Lower leg skin (tissue), 4 donors: Measurements from ENCODE around the gene PPP1R13B. TPM values are rescaled to one million over a fixed set of nuclear protein-coding genes. Genes with fewer than 3 reads are reported as not detected.
A peak's percentile ranks its signal among the peaks of the same experiment; 100 is the strongest.

Source experiments
- DNase-seq, 2 donors: peaks; one replicate each; pipeline ENCODE4 v3.0.0-alpha.2; 2019; ENCODE audit warnings: low spot score in 2 of 2
- H3K4me3 ChIP-seq: fragments of 200-600 bp; sonication (generic); 2 replicates; pipeline ENCODE4 v1.5.1; 2017; ENCODE audit warnings: mild to moderate bottlenecking, low read depth; ENCODE audit not compliant: poor library complexity, severe bottlenecking
- POLR2A ChIP-seq, 2 donors: fragments of 450-650 bp; IDR thresholded peaks; one replicate each; pipeline ENCODE4 v1.6.1; 2016 to 2017; ENCODE audit warnings: antibody characterized with exemption in 2 of 2, mild to moderate bottlenecking in 1 of 2, moderate library complexity in 1 of 2
- WGBS, 2 donors: methylation state at CpG; one replicate each; pipeline ENCODE4 v1.1.5; 2018; 5-methylcytosine and 5-hydroxymethylcytosine counted together
- intact Hi-C: fragments of 100-400 bp; cut with DNase I; formaldehyde crosslinking; loops from one replicate; pipeline ENCODE4 v1.15.0; 2023; ENCODE audit warnings: low total_unique reads
- total RNA-seq, 4 donors: library from RNA; depleted of rRNA; stranded (reverse); fragments of >200 nt; gene quantifications; one replicate each; pipeline ENCODE4 v1.1.0, GENCODE V29; 2016
- TF ChIP-seq, protein P1 (sequence below), 3 donors: fragments of 450-650 bp; IDR thresholded peaks; one replicate each; pipeline ENCODE4 v1.5.1; 2016; ENCODE audit warnings: antibody characterized with exemption in 3 of 3, mild to moderate bottlenecking in 3 of 3, moderate library complexity in 2 of 3

Gene PPP1R13B
- total RNA-seq, 4 donors from 2014 or later = 28.9 to 55.8 (median 41.5) TPM

DNA sequence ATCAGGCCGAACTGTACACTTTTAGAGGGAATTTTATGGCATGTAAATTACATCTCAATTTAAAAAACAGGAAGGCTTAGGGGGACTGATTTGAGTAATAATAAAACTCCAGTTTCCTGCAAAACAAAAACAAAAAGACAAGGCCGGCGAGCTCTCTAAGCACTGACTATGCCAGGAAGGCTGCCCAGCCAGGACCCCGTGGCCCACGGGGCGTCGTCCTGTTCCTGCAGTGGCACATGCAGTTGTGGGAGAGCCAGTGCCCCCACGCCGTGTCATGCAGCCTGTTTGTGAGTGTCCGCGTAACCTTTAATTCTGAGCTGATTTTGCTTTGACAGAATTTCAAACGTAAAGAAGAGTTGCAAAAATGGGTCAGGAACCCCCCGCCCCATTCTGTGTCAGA lies 142.7 kb downstream of the PPP1R13B start:
- intact Hi-C loops = loop anchor here (10.0 kb wide), 1 partner anchor 130 kb away; no protein-coding TSS in a partner anchor
- peak in 1 of 2 donors; percentile 88 for DNase-seq

DNA sequence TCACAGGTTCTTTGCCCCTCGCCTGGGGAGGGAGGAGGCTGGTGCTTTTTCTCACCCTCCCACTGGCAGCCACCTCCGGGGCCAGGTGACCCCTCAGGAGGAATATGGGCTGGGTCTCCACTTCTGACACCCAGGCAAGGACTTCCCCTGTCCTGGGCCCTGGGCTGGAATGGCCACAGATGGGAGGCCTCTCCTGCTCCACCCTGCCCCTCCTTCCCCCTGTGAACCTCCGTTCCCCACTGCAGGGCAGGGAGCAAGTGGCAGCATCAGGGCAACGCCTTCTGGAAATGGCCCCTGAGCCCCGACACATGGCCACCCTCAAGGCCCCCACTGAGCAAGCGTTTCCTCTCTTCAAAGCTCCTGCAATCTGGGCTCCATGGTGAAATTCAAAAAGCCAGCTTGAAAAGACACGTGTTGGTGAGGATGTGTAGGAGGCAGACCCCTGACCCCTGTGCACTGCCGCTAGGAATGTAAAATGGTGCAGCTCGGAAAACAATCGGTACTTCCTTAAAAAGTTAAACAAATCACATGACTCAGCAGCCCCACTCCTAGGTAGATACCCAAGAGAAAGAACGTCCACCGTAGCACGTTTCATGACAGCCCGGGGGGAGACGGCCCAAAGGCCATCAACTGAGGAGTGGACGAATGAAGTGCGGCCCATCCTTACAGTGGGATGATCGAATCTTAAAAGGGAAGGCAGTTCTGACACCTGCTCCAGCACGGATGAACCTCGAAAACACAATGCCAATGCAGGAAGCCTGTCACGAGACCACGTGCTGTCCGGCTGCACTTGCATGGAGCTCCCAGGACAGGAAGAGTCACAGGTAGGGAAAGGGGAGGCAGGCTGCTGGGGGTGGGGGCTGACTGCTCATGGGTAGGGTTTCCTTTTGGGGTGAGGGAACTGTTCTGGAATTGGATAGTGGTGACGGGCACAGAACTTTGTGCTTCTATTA lies 143.7 kb downstream of the PPP1R13B start:
- intact Hi-C loops = loop anchor here (10.0 kb wide), 1 partner anchor 129 kb away; no protein-coding TSS in a partner anchor
- H3K4me3 ChIP-seq = no peak overlapping the region
- 77 to 79% methylated on average over 24 of the region's 24 CpGs for WGBS, 2 donors
- DNase-seq = no peak
- no peak for TF ChIP-seq POLR2A (IDR thresholded peaks at IDR 0.05)
- TF ChIP-seq, protein P1, sequence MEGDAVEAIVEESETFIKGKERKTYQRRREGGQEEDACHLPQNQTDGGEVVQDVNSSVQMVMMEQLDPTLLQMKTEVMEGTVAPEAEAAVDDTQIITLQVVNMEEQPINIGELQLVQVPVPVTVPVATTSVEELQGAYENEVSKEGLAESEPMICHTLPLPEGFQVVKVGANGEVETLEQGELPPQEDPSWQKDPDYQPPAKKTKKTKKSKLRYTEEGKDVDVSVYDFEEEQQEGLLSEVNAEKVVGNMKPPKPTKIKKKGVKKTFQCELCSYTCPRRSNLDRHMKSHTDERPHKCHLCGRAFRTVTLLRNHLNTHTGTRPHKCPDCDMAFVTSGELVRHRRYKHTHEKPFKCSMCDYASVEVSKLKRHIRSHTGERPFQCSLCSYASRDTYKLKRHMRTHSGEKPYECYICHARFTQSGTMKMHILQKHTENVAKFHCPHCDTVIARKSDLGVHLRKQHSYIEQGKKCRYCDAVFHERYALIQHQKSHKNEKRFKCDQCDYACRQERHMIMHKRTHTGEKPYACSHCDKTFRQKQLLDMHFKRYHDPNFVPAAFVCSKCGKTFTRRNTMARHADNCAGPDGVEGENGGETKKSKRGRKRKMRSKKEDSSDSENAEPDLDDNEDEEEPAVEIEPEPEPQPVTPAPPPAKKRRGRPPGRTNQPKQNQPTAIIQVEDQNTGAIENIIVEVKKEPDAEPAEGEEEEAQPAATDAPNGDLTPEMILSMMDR (IDR thresholded peaks at IDR 0.05) = no peak

More for the DNA sequence above, 142.7 kb downstream of the PPP1R13B start:
- no peak overlapping the region for H3K4me3 ChIP-seq
- TF ChIP-seq, protein P1 (IDR thresholded peaks at IDR 0.05) = no peak
- no peak for TF ChIP-seq POLR2A (IDR thresholded peaks at IDR 0.05)
- 79 to 83% methylated on average over 13 of the region's 13 CpGs for WGBS, 2 donors

DNA sequence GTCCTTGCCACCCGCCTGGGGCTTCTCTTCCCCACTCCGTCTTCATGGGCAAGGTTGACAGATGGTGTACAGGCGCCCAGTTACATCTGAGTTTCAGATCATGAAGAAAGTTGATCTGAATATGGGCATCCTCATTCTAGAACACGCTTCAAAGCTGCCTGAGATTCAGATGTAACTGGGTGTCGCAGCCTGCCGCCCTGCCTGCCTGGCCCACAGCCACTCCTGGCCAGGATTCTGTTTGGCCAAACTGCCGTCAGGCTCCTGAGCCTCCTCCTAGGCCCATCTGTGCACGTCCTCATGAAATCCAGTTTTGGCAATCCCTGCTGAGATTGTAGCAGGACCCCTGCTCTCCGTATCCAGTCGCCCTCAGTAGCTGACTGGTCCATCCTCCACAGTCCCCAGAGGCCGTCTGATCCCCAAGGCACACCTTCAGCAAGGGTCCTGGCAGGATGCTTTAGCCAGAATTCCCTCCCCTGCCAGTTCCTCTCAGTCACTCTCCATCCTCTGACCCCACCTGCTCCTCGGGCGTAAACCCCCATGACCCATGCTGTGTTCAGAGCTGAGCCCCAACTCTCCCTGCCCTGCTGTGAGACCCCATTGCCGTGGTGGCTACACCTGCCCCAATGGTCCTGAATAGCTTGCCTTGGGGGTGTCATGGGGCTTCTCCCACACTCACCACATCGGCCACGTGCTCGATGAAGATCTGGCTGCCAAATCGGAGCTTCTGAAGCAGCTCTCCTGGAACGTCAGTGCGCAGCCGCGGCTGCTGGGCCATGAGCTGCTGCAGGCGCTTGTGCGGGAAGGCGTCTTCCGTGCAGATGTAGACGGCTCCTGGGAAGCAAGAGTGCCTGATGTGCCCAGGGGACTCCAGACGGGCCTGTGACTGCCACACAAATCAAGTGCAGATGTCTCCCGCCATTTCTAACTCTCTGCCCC lies 144.6 kb downstream of the PPP1R13B start:
- no peak for DNase-seq
- intact Hi-C loops = loop anchor here (10.0 kb wide), 1 partner anchor 128 kb away; no protein-coding TSS in a partner anchor
- no peak overlapping the region for H3K4me3 ChIP-seq
- 74 to 83% methylated on average over 25 to 29 of the region's 29 CpGs for WGBS, 2 donors
- TF ChIP-seq POLR2A (IDR thresholded peaks at IDR 0.05) = no peak
- TF ChIP-seq, protein P1 (IDR thresholded peaks at IDR 0.05) = no peak

DNA sequence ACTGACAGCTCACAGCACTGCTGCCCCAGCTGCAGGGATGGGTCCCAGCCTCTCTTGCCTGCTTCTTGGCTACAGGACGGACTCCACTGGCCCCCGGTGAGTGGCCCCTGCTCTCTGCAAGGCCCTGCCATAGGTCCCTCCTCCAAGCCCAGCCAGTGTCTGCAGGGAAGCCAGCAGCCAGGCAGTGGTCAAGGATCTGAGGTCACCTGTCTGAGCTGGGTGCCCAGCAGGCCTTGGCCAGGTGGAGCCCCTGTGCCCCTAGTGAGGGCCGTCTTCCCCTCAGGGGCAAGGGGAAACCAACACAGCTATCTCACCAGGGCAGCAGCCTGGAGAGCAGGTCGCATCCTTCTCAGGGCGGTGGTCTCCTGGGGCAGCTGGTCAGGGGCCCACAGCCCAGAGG lies 145.3 kb downstream of the PPP1R13B start:
- TF ChIP-seq, protein P1 (IDR thresholded peaks at IDR 0.05) = no peak
- TF ChIP-seq POLR2A (IDR thresholded peaks at IDR 0.05) = no peak
- intact Hi-C loops = loop anchor here (10.0 kb wide), 1 partner anchor 127 kb away; no protein-coding TSS in a partner anchor
- 80 to 90% methylated on average over 1 to 5 of the region's 5 CpGs for WGBS, 2 donors

DNA sequence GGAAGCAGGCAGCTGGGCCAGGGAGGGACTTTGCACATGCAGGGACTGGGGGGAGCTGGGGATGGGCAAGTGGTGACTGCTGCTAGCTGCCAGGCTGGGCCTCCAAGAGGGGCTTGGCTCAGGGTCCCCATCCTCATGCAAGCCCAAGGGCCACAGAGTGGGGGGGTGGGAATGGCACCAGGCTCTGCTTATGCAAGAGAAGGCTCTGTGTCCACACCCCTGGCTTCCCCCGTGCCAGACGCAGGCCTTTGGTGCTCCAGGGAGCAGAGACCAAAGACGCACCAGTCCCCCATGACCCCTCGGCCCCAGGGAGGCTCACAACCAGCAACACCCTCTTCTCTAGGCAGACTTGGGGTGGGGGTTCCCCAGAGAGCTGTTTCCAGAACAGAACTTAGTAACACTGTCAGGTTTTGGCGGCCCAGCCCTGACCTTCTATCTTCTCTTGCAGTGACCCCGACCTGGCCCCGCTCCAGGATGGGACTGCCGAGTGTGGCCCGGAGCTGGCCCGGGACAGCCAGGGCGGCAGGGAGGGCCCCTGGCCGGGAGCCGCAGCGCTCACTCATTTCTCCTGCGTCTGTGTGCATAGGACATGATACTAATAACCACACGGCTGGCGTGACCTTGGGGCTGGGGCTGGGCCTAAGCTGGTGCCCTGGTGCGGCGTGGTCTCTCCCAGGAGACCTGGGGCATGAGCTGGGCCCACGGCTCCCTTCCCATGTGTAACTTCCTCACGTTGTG lies 146.5 kb downstream of the PPP1R13B start:
- intact Hi-C loops = loop anchor here (10.0 kb wide), 1 partner anchor 126 kb away; no protein-coding TSS in a partner anchor
- no peak for DNase-seq
- 75 to 79% methylated on average over 16 to 21 of the region's 21 CpGs for WGBS, 2 donors

More for the DNA sequence above, 145.3 kb downstream of the PPP1R13B start:
- no peak overlapping the region for H3K4me3 ChIP-seq
- DNase-seq = no peak

More for the DNA sequence above, 146.5 kb downstream of the PPP1R13B start:
- H3K4me3 ChIP-seq = no peak overlapping the region
- TF ChIP-seq, protein P1 (IDR thresholded peaks at IDR 0.05) = no peak
- TF ChIP-seq POLR2A (IDR thresholded peaks at IDR 0.05) = no peak
